ENCODE results near the gene RUNX1.

The RUNX1 gene

DNA sequence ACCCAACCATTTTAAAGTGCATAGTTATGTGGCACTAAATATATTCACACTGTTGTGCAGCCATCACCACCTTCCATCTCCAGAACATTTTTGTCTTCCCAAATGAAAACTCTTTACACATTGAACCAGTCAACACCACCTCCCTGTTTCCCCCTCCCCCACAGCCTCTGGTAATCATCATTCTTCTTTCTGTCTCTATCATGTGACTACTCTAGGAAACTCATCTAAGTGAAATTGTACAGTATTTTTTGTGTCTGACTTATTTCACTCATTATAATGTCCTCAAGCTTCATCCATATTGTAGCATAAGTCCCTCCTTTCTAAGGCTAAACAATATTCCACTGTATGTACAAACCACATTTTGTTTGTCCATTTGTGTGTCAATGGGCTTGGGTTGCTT, 128.0 kb downstream of the RUNX1 start:
- no peak for DNase-seq

DNA sequence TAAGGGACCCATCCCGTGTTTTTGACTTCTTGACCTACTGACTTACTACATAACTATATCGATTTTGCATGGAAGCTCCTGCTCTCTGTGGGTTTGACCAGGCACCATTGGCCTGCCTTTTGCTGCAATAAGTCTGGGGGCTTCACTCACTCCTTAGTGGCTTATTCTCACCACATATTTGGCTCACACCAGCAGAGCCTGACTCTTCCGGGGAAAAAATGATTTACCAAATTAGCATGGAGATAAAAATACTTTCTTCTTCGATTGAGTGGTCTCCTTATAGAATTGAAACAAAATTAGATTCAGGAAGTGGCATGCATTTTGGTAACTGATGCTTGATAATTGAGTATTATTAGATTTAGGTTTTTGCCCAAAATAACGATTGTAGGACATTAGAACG, 129.7 kb downstream of the RUNX1 start:
- no peak for DNase-seq

DNA sequence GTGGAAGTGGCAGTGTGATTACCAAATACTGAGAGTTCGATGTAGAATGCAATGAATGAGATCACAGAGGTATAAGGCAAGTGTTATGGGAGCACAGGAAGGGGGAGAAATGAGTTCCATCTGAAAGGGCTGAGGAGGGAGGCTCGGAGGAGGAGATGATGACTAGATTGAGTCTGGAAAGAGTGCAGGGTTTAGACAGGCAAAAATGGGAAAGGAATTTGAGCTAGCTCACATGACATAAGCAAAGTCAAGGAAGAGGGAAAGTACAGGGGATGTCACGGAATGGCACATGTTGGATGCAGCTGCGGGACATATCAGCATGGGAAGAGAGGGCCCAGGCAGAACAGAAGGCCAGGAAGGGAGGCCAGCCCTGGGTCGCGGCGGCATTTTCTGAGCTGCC, 132.7 kb downstream of the RUNX1 start:
- no peak for DNase-seq

DNA sequence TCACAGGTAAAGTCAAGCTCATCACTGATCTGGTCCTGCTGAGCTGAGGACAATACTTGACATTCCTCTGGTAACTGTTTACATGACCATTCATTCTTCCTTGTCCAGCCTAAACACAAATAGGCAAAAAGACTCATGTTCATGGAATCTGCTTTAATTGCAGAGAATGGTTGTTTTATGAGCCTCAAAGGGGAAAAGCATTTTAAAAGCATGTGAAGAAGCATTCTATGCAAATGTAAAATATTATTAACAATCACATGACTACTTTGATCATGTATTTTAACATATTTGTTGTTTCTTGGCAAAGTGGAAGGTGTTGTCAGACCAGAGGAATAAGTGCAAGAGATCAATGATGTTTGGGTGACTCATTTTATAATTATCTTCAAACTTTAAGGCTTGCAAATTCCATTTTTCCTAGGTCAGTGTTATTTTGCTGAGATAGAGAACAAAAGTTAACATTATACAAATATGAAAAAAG, 133.7 kb downstream of the RUNX1 start:
- DNase-seq = no peak

DNA sequence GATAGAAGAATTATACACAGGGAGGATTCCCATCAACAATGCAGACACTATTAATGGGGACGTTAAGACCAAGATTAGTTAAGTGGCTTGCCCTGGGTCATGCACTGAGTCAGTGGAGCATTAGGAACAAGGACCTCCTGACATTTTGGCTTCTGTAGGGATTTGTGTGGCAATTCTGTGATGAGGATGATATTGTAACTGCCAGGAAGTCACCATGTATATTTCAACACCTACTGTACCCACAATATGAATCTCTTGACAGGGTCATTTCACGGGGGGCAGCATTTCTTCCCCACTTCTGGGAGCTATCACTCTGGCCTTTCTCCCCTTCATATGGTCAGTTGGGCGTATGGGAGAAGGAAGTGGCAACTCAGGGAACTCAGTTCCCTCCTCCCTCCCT, 134.9 kb downstream of the RUNX1 start:
- DNase-seq = no peak

DNA sequence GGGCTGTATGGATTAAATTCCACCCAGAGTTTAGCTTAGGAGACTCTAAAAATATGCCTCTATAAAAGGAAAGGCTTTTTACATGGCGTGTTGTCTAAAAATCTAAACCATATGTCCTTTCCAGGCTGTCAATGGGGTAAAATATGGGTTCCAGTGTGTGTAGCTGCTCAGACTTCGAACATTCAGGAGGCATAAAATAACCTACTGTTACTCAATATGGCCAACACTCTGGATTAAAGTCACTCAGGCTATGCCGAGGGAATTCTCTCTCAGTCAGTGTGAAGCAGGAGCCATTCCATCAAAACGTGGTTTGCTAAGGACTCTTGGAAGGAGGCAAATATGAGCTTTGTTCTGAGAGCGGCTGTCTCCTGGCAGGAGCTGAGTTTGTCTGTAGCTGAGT, 135.3 kb downstream of the RUNX1 start:
- DNase-seq = no peak

DNA sequence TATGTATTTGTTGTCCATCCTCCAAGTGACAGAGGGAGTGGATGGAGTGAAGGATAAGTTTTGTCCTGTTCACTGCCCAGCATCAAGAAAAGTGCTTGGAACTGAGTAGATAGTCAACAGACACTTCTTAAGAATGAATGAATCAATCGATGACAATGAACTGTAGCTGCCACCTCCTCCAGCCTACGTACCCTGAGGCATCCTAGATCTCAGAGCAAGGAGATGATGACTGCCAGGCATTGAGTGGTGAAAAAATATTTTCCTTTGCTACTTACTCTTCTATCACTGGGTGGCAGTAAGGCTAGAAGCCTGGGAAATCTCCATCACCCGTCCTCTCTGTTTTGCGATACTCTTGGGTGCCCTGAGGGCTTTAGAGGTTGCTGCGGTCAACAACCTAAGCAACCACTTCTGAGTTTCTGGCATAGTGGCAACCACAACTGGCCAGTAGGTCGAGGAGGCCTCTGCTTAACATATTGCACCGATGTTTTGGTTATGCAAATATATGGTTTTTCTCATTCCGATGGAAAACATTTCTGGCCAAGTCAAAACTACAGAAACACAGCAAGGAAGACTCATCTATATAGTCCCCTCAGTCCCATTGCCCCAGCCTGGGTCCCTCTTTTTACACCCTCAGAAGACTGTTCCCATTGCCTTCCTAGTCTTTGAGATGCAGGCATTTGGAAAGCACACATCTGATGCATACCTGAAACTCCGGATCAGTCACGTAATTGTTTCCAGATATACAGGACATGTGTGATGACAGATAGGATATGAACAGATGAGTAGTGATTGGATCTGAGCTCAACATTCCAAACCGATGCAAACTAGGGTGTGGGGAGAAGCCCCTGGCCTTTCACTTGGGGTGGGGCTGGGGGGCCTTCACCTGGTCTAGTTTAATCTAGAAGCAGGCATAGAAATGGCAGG, 136.8 kb downstream of the RUNX1 start:
- DNase-seq = peak; percentile 87

DNA sequence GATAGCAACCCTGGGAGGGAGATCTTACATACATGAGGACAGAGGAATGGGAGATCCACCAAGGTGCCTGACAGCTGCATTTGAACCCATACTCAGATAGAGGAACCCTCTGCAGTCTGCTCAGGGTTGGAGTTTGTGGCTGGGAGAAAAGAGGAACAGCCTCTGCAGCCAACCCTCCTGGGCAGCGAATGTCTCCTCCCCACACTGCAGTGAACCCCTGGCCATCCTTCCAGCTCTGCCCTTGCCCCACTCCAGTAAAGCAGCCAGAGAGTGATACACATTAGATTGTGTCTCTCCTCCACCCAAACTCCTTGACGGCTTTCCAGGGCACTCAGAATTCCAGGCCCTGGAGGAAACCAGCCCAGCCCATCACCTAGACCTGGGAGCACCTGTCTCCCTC, 137.7 kb downstream of the RUNX1 start:
- DNase-seq = no peak

DNA sequence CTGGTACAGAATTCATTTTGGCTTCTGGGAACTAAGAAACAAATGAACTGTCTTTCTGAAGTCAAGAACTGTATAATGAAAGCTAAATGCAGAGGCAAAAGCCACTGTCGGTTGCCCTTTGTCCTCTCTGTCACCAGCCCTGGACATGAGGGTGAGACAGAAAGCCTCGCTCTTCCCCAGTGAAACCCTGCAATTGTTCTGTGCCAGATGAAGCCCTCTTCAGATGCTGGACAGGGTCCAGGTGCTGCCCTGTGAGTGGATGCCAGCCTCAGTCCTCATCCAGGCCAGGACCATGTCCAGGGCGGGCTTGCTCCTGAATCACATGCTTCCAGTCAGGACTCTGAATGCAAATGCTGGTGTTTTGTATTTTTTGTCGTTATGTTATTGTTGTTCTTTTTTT, 138.7 kb downstream of the RUNX1 start:
- DNase-seq = no peak

DNA sequence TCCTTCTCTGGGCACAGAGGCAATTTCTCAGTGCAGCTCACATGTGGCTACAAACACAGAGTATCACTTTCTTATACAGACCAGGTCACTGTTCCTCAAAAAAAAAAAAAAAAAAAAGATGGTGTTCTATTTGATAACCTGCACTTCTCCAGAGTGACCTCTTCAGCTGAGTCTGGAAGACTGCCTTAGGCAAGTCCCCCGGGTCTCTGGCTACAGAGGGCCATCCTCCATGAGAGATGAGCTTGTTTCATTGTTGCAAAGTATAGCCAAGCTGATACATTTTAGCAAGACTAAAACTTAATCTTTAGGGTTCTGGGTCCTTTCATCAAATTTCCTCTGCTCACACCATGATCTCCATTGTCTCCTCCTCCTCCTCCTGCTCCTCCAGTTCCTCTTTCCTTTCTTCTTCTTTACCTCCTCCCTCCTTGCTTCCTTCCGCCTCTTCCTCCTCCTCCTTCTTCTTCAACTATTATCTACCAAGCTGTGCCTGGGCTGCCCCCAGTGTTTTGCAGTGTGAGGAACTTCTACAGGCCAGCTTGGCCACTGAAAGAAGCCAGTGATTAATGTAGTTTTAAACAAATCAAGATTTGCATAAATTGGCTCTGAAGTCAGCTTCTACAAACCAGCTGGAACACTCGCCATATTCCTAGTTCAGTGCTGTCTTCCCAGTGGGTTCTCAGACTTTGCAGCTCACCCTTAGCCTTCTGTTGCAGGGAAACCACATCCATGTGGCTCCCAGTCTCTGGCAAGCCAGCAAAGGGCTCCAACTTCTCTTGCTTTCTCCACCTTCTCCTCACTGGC, 139.4 kb downstream of the RUNX1 start:
- DNase-seq = no peak

DNA sequence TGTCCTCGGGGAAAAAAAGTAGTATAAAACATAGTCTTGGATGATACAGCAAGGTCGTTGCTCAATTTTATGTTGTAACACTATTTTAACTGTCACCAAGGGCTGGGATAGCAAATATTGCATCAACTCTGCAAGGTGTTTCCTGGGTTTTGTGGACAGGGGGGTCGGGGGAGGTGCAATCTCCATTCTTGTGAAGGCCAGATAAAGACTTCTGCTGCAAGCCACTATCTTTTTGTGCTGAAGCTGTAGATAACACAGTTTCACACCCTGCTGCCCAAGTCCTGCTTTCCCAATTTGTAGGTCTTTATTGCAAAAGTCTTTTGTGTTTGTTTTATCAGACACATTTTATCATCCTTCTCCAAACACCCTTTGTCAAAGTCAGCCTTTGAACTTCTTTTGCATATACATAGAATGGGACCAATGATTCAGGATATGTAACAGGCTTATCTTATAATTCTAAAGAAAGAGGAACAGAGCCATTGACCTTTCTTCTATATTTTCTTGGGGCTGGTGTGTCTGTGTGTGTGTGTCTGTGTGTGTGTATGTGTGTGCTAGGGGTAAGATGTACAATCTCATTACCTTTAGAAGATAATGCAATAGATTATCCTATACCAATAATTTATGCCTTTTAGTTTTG, 140.6 kb downstream of the RUNX1 start:
- DNase-seq = no peak

DNA sequence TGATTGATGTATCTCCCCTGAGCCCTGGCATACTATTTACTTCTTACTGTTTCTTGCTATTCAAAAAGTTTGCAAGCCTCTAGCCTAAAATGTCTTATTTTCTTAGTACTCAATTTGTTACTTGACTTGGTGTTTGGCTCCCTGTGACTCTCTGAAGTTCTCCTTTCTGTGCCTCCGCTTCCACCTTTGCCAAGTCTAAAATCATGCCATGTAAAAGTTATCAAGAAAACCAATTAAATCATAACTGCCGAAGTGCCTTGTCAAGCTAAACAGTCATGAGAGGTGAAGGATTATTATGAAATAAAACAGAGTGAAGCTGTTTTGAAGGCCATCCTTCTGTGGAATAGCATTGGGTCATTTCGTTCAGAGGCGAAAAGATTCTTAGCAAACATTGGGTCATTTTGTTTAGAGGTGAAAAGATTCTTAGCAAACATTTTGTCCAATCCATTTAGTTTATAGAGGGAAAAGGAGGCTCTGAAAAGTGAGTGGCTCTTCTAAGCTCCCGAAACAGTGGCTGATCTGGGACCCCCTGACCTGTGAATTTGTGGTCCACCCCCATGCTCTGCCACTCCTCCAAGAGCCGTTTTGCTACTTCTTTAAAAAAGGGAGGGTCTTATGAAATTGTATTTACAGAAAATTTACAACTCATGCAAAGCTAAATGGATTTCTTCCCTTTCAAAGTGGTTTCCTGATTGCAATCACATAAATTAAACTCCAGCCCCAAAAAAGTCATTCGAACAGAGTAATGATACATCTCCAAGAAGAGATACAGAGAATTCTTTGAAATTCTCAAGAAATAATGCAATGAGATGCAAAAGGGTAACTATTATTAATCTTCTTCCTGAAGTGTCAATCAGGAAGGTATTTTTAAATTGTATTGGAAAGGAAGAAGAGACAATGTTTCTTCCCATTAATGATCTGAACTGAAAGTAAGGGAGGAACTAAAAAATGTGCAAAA, 141.4 kb downstream of the RUNX1 start:
- no peak for DNase-seq

DNA sequence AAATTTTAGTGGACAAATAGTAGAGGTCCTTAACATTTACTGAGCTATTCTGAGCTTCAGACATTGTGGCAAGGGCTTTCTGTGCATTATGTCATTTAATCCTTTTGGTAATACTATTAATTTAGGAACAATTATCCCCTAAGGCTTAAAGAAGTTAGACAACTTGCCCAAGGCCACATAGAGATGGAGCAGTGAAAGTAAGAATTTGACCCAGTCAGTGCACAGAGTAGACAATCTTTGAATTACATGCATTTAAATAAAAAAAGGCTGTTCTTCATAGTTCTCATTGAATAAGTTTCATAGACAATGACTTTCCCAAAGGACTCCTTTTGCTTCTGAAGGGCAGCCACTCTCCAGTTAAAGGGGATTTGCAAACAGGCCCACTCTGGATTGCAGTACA, 142.7 kb downstream of the RUNX1 start:
- DNase-seq = no peak

DNA sequence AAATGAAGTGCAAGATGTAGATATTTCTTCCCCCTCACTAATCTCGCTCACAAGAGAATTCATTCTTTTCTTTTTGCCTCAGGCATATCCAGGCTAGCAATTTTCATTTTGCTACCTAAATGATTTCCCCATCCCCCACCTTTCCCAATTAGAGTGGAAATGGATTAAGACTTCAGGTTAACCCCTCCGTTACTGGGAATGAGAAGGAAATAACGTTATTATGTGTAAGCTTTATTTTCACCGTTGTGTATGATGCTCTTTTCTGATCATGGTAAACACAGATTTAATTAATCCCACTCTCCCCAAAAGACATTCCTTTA, 143.9 kb downstream of the RUNX1 start:
- DNase-seq = no peak

DNA sequence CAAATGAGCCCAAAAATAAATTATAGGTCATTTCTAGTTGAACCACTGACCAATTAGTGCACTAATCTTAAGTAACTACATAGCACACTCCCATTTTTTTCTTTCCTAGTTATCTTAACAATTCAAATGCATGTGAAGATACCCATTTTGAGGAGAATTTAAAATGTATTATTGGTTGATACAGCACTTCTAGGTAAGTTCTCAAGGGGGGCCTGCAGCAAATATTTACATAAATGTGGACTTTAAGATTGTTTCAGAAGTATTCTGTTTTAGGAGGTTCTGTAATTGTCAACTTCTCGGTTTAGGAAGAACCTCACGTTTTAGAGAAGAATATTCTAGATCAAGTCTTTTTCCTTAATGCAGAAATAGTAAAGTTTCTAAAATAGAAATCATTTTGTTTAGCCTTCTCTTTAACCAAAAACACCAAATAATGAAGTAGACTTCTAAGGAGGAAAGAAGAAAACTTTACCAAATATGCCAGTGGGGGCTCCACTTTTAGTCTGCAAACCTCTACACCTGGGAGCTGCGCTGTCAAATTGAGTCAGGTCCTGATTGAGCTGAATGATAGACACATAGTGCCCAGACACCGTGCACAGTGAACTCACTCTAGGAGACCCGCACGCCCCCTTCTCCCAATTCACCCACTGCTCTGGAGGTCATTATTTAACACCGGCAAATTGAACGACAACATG, 144.4 kb downstream of the RUNX1 start:
- DNase-seq = no peak

DNA sequence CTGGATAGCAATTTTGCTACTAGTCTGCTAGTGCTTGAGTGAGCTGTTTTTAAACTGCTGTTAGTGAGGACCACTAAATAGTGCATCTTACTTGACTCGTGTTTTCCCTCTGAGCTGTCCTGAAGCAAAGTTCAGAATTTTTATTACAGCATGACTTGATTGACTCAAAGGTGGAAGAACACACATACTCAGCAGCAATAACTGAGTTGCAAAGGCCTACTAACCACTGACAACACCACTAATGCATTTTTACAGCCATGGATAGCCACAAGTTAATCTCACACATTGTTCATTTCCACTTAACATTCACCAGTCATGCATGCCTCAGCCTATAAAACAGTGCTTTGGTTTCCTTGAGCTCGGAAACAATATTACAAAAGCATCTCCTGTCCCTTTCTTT, 148.7 kb downstream of the RUNX1 start:
- DNase-seq = peak; percentile 28

DNA sequence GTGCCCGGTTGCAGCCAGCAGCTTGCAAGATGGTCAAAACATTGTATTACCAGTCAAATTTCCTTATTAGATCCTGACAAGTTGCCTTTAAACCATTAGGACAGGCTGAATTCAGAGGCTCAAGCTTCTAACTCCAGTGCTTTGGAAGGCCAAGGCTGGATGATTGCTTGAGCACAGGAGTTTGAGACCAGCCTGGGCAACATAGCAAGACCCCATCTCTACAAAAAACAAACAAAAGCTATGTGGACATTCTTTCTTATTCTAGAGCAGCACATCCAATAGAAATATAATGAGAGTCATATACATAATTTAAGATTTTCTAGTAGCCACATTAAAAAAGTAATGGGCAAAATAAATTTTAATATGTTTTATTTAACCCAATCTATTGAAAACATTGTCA, 149.3 kb downstream of the RUNX1 start:
- no peak for DNase-seq

DNA sequence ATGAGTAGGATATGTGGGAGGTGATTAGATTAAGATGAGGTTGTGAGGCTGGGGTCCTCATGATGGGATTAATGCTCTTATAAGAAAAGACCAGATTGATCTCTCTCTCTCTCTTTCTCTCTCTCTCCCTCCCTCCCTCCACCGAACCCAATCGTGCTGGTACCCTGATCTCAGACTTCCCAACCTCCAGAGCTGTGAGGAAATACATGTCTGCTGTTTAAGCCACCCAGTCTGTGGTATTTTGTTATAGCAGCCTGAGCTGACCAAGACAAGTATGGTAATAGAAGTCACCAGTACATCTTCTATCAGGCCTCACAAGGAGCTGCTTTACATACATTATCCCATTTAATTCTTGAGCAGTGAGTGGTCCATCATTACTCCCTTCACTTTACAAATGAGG, 149.8 kb downstream of the RUNX1 start:
- no peak for DNase-seq

DNA sequence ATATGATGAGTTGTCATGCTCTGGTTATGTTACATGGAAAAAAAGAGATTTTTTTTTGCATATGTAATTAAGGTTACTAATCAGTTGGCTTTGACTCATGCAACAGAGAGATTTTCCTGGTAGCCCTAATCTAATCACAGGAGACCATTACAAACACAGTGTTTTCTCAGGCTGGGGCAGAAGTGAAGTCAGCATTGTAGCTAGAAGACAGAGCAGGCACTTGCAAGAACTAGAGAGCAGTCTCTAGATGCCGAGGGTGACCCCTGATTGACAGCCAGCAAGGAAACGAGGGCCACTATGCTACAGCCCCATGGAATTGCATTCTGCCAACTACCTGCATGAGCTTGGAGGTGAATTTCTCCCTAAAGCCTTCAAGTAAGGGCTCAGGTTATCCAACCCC, 151.3 kb downstream of the RUNX1 start:
- no peak for DNase-seq

DNA sequence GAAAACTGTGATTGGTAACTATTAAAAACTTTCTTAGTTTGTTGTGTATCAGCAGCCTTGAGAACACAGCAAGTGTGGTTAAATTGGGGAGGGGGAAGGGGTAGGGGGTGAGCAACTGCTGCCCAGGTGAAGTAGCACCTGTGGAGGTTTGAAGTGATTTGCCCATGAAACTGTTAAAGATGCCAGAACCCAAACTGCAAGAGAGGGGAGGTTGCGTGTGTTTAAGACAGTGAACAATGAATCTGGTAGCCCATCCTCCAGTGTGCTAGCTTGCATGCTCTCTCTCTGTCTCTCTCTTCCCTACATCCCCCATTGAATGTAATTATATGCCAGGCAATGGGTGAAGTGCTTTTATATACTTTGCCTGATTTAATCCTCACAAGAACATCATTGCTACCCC, 154.7 kb downstream of the RUNX1 start:
- DNase-seq = no peak

DNA sequence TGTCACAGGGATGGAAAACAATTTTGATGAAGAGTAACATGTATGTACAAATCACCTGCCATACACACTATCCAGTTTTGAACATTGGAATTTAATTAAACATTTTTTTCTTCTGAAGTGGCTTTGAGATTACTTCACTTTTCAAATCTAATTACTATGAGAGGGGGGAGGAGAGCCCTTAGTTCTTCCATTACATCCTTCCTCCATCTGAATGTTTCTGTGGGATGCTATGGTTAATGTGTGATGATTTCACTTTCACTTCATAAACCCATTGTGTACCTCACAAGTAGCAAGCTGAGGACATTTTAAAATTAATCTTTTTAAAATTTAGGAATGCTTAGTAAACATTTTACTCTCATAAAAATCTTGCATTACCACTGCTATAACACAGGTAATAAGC, 156.9 kb downstream of the RUNX1 start:
- DNase-seq = no peak

DNA sequence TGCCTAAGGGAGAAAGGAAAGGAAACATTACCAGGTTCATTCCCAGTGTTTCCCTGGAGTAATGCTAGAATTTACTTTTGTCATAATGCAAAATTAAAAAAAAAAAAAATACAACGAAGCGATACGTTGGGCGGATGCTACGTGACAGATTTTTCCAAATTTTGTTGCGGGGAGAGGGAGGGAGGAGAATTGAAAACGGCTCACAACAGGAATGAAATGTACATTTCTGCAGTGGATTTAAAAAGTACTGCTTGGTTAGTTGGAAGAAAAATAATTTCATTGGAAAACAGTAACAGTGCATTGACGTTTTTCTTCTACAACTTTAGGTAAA, 157.5 kb downstream of the RUNX1 start:
- DNase-seq = no peak
